Motor neuron (in vitro differentiated cells): ENCODE data around the gene CIITA. TPM values are rescaled to one million over a fixed set of nuclear protein-coding genes. Genes with fewer than 3 reads are reported as not detected.

Source experiments
- ATAC-seq, 8 experiments: fragments of 200-7000 bp; cut with Tn5 transposase; replicated peaks in 6 of 8; 2 replicates each; pipeline ENCODE4 v1.8.0; 2021; ENCODE audit warnings: mild to moderate bottlenecking in 8 of 8, moderate library complexity in 8 of 8
- H3K27ac ChIP-seq, 2 donors: fragments of 250-450 bp; sonication (Bioruptor Pico); 2 replicates each; pipeline ENCODE4 v1.9.0; 2021; ENCODE audit warnings: antibody characterized with exemption in 2 of 2, mild to moderate bottlenecking in 2 of 2, moderate library complexity in 1 of 2
- H3K4me1 ChIP-seq, 2 donors: fragments of 250-450 bp; sonication (Bioruptor Pico); replicated peaks in 1 of 2; 2 replicates each; pipeline ENCODE4 v1.6.1; 2021; ENCODE audit warnings: antibody characterized with exemption in 2 of 2, mild to moderate bottlenecking in 2 of 2, moderate library complexity in 1 of 2
- H3K4me3 ChIP-seq, 5 donors: fragments of 250-450 bp; sonication (Bioruptor Pico); 2 replicates each; pipeline ENCODE4 v1.9.0; 2021; ENCODE audit warnings: antibody characterized with exemption in 5 of 5, mild to moderate bottlenecking in 5 of 5, moderate library complexity in 4 of 5
- WGBS, 10 experiments: fragments of 450-650 bp; shearing (Covaris generic); methylation state at CpG; one replicate each; pipeline ENCODE4 v1.0.0; 2022; 5-methylcytosine and 5-hydroxymethylcytosine counted together
- in situ Hi-C, 9 experiments: fragments of 400-800 bp; cut with MboI; loops; one replicate each; pipeline ENCODE4 v1.15.0; 2021; ENCODE audit warnings: low sequenced_read_pairs in 9 of 9, low pct_unique_long_range_greater_than_20kb in 2 of 9; ENCODE audit not compliant: unreplicated experiment in 9 of 9
- total RNA-seq, 8 experiments: library from RNA; unstranded; fragments of 300-600 nt; gene quantifications; 2 replicates each; pipeline versions ENCODE4 v1.2.3 to v1.2.4, GENCODE V29; 2022

CIITA gene
- total RNA-seq, 8 experiments from 2014 or later = 0.38 to 5.0 (median 1.8) TPM

GRCh38 chr16:10980813-10981212 lies 103.8 kb downstream of the CIITA start:
- Histone ChIP-seq H3K27ac (no peak overlapping the region), H3K4me1 (peaks cover 26 to 39% of the 10 kb centered on the region in 2 donors), H3K4me3 (no peak overlapping the region)
- in situ Hi-C loops = no loop called here
- 83 to 100% (median 100%) methylated on average over 1 to 3 of the region's 3 CpGs; no CpG with 5 or more reads in 4 of the 10 experiments for WGBS, 10 experiments
- ATAC-seq = no peak

GRCh38 chr16:10981697-10982216 lies 104.8 kb downstream of the CIITA start:
- in situ Hi-C loops = no loop called here
- Histone ChIP-seq H3K4me3 (no peak overlapping the region), H3K4me1 (peaks cover 21 to 31% of the 10 kb centered on the region in 2 donors), H3K27ac (no peak overlapping the region)
- 41 to 100% (median 95%) methylated on average over 1 to 3 of the region's 4 CpGs; no CpG with 5 or more reads in 1 of the 10 experiments for WGBS, 10 experiments
- peak in 7 of 8 experiments; percentile 35 to 96 (median 74) for ATAC-seq

GRCh38 chr16:10982465-10983150 lies 105.6 kb downstream of the CIITA start:
- Histone ChIP-seq H3K4me3 (no peak overlapping the region), H3K27ac (no peak overlapping the region), H3K4me1 (peaks cover 13 to 23% of the 10 kb centered on the region in 2 donors)
- peak in 4 of 8 experiments; percentile 9 to 45 (median 25) for ATAC-seq
- in situ Hi-C loops = no loop called here
- 20 to 94% (median 89%) methylated on average over 1 to 13 of the region's 15 CpGs; no CpG with 5 or more reads in 1 of the 10 experiments for WGBS, 10 experiments

GRCh38 chr16:10983159-10983558 lies 106.2 kb downstream of the CIITA start:
- in situ Hi-C loops = no loop called here
- WGBS, 10 experiments = 74 to 100% (median 95%) methylated on average over 3 to 6 of the region's 8 CpGs; no CpG with 5 or more reads in 2 of the 10 experiments
- no peak overlapping the region for H3K27ac ChIP-seq
- no peak overlapping the region for H3K4me3 ChIP-seq
- ATAC-seq = no peak
- peaks cover 11 to 17% of the 10 kb centered on the region in 2 donors for H3K4me1 ChIP-seq

- no peak for ATAC-seq
- in situ Hi-C loops = no loop called here
- peaks cover 0 to 5% of the 10 kb centered on the region in 2 donors for H3K4me1 ChIP-seq
- H3K27ac ChIP-seq = no peak overlapping the region
- no peak overlapping the region for H3K4me3 ChIP-seq
- 20 to 100% (median 91%) methylated on average over 1 to 3 of the region's 6 CpGs; no CpG with 5 or more reads in 4 of the 10 experiments for WGBS, 10 experiments
Observed at GRCh38 chr16:10984509-10984908, 107.5 kb downstream of the CIITA start.

Other genes with a start within 250 kb of the CIITA start
- 1 to 10 TPM in 1 of 8 experiments, under 1 TPM in 3, not detected in 4; 0.22 to 1.1 (median 0.69) TPM for gene TEKT5, start 182.3 kb upstream of the CIITA start, total RNA-seq
- 10 to 100 TPM; 14.9 to 42.4 (median 26.4) TPM for gene NUBP1, start 133.4 kb upstream of the CIITA start, total RNA-seq
- gene TVP23A, start 58.4 kb upstream of the CIITA start, total RNA-seq = 1 to 10 TPM in 6 of 8 experiments, under 1 TPM in 2; 0.15 to 5.5 (median 2.7) TPM
- gene DEXI, start 65.3 kb downstream of the CIITA start, total RNA-seq = 10 to 100 TPM; 18.6 to 50.2 (median 27.1) TPM
- 10 to 100 TPM; 13.4 to 75.0 (median 17.2) TPM for gene CLEC16A, start 67.4 kb downstream of the CIITA start, total RNA-seq